SK-N-SH (cell line): ENCODE results near the gene PODNL1. TPM values are rescaled to one million over a fixed set of nuclear protein-coding genes. Genes with fewer than 3 reads are reported as not detected.

Source experiments
- CTCF ChIA-PET: fragments of 300-600, 350-600 bp; formaldehyde crosslinking; extraction: SDS; loops from one replicate; lab custom pipeline; 2021; lab: Yijun Ruan, JAX
- POLR2A ChIA-PET: fragments of 350-600 bp; sonication (Branson Sonifier 250); formaldehyde crosslinking; extraction: SDS; loops from one replicate; lab custom pipeline; 2020; ENCODE audit warnings: antibody characterized with exemption, inconsistent platforms; lab: Yijun Ruan, JAX
- DNase-seq: peaks from one replicate; pipeline ENCODE4 v3.0.0; 2012
- H2AFZ ChIP-seq: fragments of 200-600 bp; sonication (generic); 2 replicates; pipeline ENCODE4 v1.8.1; 2016; ENCODE audit warnings: antibody characterized with exemption, mild to moderate bottlenecking, low read depth
- H3F3A ChIP-seq: fragments of 200-600 bp; sonication (generic); replicated peaks from 2 replicates; pipeline ENCODE3; 2016; ENCODE audit warnings: antibody characterized with exemption, mild to moderate bottlenecking; ENCODE audit not compliant: insufficient read depth
- H3K27ac ChIP-seq, 2 experiments: fragments of 200-500 bp in 1 of 2; fragments of 200-600 bp in 1 of 2; sonication (Bioruptor generic) in 1 of 2; sonication (generic), shearing (Covaris generic) in 1 of 2; 2 replicates each; pipeline versions ENCODE4 v1.5.1 to v1.6.1; 2014 to 2016; ENCODE audit warnings: low read depth in 2 of 2, inconsistent platforms in 1 of 2, low read length in 1 of 2, mild to moderate bottlenecking in 1 of 2, mixed read lengths in 1 of 2
- H3K27me3 ChIP-seq: fragments of 200-600 bp; sonication (generic), shearing (Covaris generic); 2 replicates; pipeline ENCODE4 v1.6.1; 2016; ENCODE audit warnings: mixed run types; ENCODE audit not compliant: insufficient read depth
- H3K36me3 ChIP-seq, 2 experiments: fragments of 200-500 bp in 1 of 2; fragments of 200-600 bp in 1 of 2; sonication (Bioruptor generic) in 1 of 2; sonication (generic) in 1 of 2; replicated peaks in 1 of 2; 2 replicates each; pipeline versions ENCODE3 to v1.5.1; 2014 to 2016; ENCODE audit warnings: low read length in 1 of 2, mild to moderate bottlenecking in 1 of 2; ENCODE audit not compliant: insufficient read depth in 2 of 2, control insufficient read depth in 1 of 2
- H3K4me1 ChIP-seq, 2 experiments: fragments of 200-500 bp in 1 of 2; fragments of 200-600 bp in 1 of 2; sonication (Bioruptor generic) in 1 of 2; sonication (generic), shearing (Covaris generic) in 1 of 2; 2 replicates each; pipeline versions ENCODE4 v1.5.1 to v1.6.1; 2014 to 2016; ENCODE audit warnings: low read depth in 1 of 2, low read length in 1 of 2, mixed run types in 1 of 2; ENCODE audit not compliant: insufficient read depth in 2 of 2, control insufficient read depth in 1 of 2
- H3K4me2 ChIP-seq: fragments of 200-600 bp; sonication (generic), shearing (Covaris generic); 2 replicates; pipeline ENCODE4 v1.6.1; 2017; ENCODE audit warnings: mixed run types
- H3K4me3 ChIP-seq, 2 experiments: fragments of 200-500 bp in 1 of 2; fragments of 200-600 bp in 1 of 2; sonication (Bioruptor generic) in 1 of 2; sonication (generic), shearing (Covaris generic) in 1 of 2; 2 replicates each; pipeline versions ENCODE4 v1.5.1 to v1.8.1; 2014 to 2016; ENCODE audit warnings: low read depth in 2 of 2, inconsistent platforms in 1 of 2, low read length in 1 of 2, mild to moderate bottlenecking in 1 of 2, mixed read lengths in 1 of 2, moderate library complexity in 1 of 2
- H3K79me2 ChIP-seq: fragments of 200-600 bp; sonication (generic); 2 replicates; pipeline ENCODE4 v1.8.1; 2017; ENCODE audit warnings: mild to moderate bottlenecking; ENCODE audit not compliant: insufficient read depth
- H3K9ac ChIP-seq: fragments of 200-600 bp; sonication (generic); 2 replicates; pipeline ENCODE4 v1.6.1; 2017; ENCODE audit warnings: mixed run types
- H3K9me2 ChIP-seq: fragments of 200-600 bp; sonication (generic); 2 replicates; pipeline ENCODE4 v1.6.1; 2017; ENCODE audit warnings: mixed run types
- H3K9me3 ChIP-seq: fragments of 200-600 bp; sonication (generic); 2 replicates; pipeline ENCODE4 v1.6.1; 2017; ENCODE audit warnings: mixed run types, mild to moderate bottlenecking, moderate library complexity
- H4K20me1 ChIP-seq: fragments of 200-600 bp; sonication (generic); 2 replicates; pipeline ENCODE4 v1.6.1; 2017; ENCODE audit warnings: mild to moderate bottlenecking, mixed run types; ENCODE audit not compliant: insufficient read depth
- CHD2 ChIP-seq: fragments of 150-350 bp; IDR thresholded peaks from 2 replicates; pipeline ENCODE4 v1.6.1; 2018; ENCODE audit warnings: low read length; ENCODE audit not compliant: partially characterized antibody
- EZH2phosphoT487 ChIP-seq: fragments of 200-600 bp; sonication (generic); IDR thresholded peaks from 2 replicates; pipeline ENCODE4 v1.6.1; 2017; ENCODE audit warnings: low read depth, mixed run types, mild to moderate bottlenecking, antibody characterized with exemption, moderate library complexity, borderline replicate concordance
- FOSL2 ChIP-seq: IDR thresholded peaks from 2 replicates; pipeline ENCODE4 v1.4.0; 2012; ENCODE audit warnings: low read depth, mild to moderate bottlenecking, moderate library complexity, borderline replicate concordance
- FOXJ3 ChIP-seq: sonication (generic); formaldehyde crosslinking; IDR thresholded peaks from 2 replicates; pipeline ENCODE4 v1.5.1; 2020; ENCODE audit warnings: mild to moderate bottlenecking, missing genetic modification reagents
- GABPA ChIP-seq: IDR thresholded peaks from 2 replicates; pipeline ENCODE4 v1.4.0; 2012; ENCODE audit warnings: low read depth, mild to moderate bottlenecking
- GATA2 ChIP-seq: sonication (generic); formaldehyde crosslinking; IDR thresholded peaks from 2 replicates; pipeline ENCODE4 v1.5.0; 2020; ENCODE audit warnings: mild to moderate bottlenecking, missing genetic modification reagents
- JUND ChIP-seq: IDR thresholded peaks from 2 replicates; pipeline ENCODE4 v1.4.0; 2012
- MEF2A ChIP-seq: IDR thresholded peaks from 2 replicates; pipeline ENCODE4 v1.4.0; 2012; ENCODE audit warnings: low read depth, borderline replicate concordance
- MXI1 ChIP-seq: IDR thresholded peaks from 2 replicates; pipeline ENCODE4 v1.6.1; 2012; ENCODE audit warnings: mild to moderate bottlenecking, low read depth, low read length, improper control_type of control experiment
- RAD21 ChIP-seq: IDR thresholded peaks from 2 replicates; pipeline ENCODE4 v1.6.1; 2012; ENCODE audit warnings: mild to moderate bottlenecking, low read length
- RCOR1 ChIP-seq: fragments of 150-350 bp; IDR thresholded peaks from 2 replicates; pipeline ENCODE4 v1.6.1; 2017; ENCODE audit warnings: antibody characterized with exemption, low read length
- SIN3A ChIP-seq: IDR thresholded peaks from 2 replicates; pipeline ENCODE4 v1.6.1; 2012; ENCODE audit warnings: low read depth, mild to moderate bottlenecking, low read length, moderate library complexity, borderline replicate concordance
- SMC3 ChIP-seq: IDR thresholded peaks from 2 replicates; pipeline ENCODE4 v1.6.1; 2012; ENCODE audit warnings: low read depth, low read length, improper control_type of control experiment
- TAF1 ChIP-seq: IDR thresholded peaks from 2 replicates; pipeline ENCODE4 v1.6.1; 2012; ENCODE audit warnings: low read depth, mild to moderate bottlenecking, low read length, moderate library complexity, borderline replicate concordance
- TCF12 ChIP-seq: IDR thresholded peaks from 2 replicates; pipeline ENCODE4 v1.4.0; 2012
- TEAD4 ChIP-seq: IDR thresholded peaks from 2 replicates; pipeline ENCODE4 v1.4.0; 2012; ENCODE audit warnings: mild to moderate bottlenecking, borderline replicate concordance; ENCODE audit not compliant: insufficient read depth
- USF2 ChIP-seq: fragments of 150-350 bp; IDR thresholded peaks from 2 replicates; pipeline ENCODE4 v1.6.1; 2017; ENCODE audit warnings: antibody characterized with exemption, low read length, low read depth, borderline replicate concordance
- YY1 ChIP-seq: IDR thresholded peaks from 2 replicates; pipeline ENCODE4 v1.4.0; 2012; ENCODE audit warnings: low read depth, mild to moderate bottlenecking
- WGBS: methylation state at CpG from one replicate; pipeline ENCODE4 v1.1.6; 2017; ENCODE audit warnings: low lambda C conversion rate; 5-methylcytosine and 5-hydroxymethylcytosine counted together
- polyA plus RNA-seq, 3 experiments: library from polyadenylated mRNA; depleted of rRNA; stranded (reverse); fragments of >200 nt; gene quantifications; 2 replicates each; pipeline ENCODE4 v1.2.3, GENCODE V29; 2012
- TF ChIP-seq, protein P1 (sequence below): IDR thresholded peaks from 2 replicates; pipeline ENCODE4 v1.6.1; 2012; ENCODE audit warnings: mild to moderate bottlenecking, low read depth, low read length, moderate library complexity
- TF ChIP-seq, protein P2 (sequence below): fragments of 150-350 bp; IDR thresholded peaks from 2 replicates; pipeline ENCODE4 v1.6.1; 2016; ENCODE audit warnings: mild to moderate bottlenecking, low read depth, low read length

Gene PODNL1
- polyA plus RNA-seq, 1 of the 3 experiments (the other 2 are of a cell fraction) = 7.5 TPM

- POLR2A ChIA-PET = no interaction called here
- H3F3A ChIP-seq = no peaks in the 10 kb centered on the region
- H3K4me2 ChIP-seq = no peak overlapping the region
- no peaks in the 10 kb centered on the region for H3K79me2 ChIP-seq
- H3K27me3 ChIP-seq = no peaks in the 10 kb centered on the region
- no peaks in the 10 kb centered on the region for H3K9me3 ChIP-seq
- no peaks in the 10 kb centered on the region for H4K20me1 ChIP-seq
- H3K9me2 ChIP-seq = no peaks in the 10 kb centered on the region
- H3K4me1 ChIP-seq = peaks cover 0 to 23% of the 10 kb centered on the region in 2 experiments; a peak in 1 of 4 replicates
- no peak overlapping the region for H3K27ac ChIP-seq
- no peak overlapping the region for H2AFZ ChIP-seq
- no peak overlapping the region for H3K9ac ChIP-seq
- DNase-seq = peak; percentile 81
- TF ChIP-seq TCF12 (no peak), SIN3A (no peak), RAD21 (no peak), GABPA (no peak), USF2 (no peak), RCOR1 (no peak)
- TF ChIP-seq, protein P1, sequence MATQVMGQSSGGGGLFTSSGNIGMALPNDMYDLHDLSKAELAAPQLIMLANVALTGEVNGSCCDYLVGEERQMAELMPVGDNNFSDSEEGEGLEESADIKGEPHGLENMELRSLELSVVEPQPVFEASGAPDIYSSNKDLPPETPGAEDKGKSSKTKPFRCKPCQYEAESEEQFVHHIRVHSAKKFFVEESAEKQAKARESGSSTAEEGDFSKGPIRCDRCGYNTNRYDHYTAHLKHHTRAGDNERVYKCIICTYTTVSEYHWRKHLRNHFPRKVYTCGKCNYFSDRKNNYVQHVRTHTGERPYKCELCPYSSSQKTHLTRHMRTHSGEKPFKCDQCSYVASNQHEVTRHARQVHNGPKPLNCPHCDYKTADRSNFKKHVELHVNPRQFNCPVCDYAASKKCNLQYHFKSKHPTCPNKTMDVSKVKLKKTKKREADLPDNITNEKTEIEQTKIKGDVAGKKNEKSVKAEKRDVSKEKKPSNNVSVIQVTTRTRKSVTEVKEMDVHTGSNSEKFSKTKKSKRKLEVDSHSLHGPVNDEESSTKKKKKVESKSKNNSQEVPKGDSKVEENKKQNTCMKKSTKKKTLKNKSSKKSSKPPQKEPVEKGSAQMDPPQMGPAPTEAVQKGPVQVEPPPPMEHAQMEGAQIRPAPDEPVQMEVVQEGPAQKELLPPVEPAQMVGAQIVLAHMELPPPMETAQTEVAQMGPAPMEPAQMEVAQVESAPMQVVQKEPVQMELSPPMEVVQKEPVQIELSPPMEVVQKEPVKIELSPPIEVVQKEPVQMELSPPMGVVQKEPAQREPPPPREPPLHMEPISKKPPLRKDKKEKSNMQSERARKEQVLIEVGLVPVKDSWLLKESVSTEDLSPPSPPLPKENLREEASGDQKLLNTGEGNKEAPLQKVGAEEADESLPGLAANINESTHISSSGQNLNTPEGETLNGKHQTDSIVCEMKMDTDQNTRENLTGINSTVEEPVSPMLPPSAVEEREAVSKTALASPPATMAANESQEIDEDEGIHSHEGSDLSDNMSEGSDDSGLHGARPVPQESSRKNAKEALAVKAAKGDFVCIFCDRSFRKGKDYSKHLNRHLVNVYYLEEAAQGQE = no peak
- TF ChIP-seq, all 33 proteins: peak for 0
- 96% methylated on average over 15 of the region's 74 CpGs for WGBS
- peaks cover 0 to 3% of the 10 kb centered on the region in 2 experiments for H3K36me3 ChIP-seq
- CTCF ChIA-PET = interaction anchor here (0.9 to 1.5 kb wide), 3 partner anchors 11 to 95 kb away, joined by 3 to 5 read pairs (median 4); no protein-coding TSS in a partner anchor
- no peak overlapping the region for H3K4me3 ChIP-seq
Observed at GRCh38 chr19:13978351-13979243, 40.4 kb upstream of the PODNL1 start.

GRCh38 chr19:13977803-13978202, 39.6 kb upstream of the PODNL1 start:
- no peak overlapping the region for H3K4me3 ChIP-seq
- CTCF ChIA-PET = interaction anchor here (1.5 kb wide), 1 partner anchor 12 kb away, joined by 5 read pairs; no protein-coding TSS in a partner anchor
- H3K27me3 ChIP-seq = no peaks in the 10 kb centered on the region
- DNase-seq = no peak
- no peak overlapping the region for H3K4me2 ChIP-seq
- H3K9ac ChIP-seq = no peak overlapping the region
- H3K79me2 ChIP-seq = no peaks in the 10 kb centered on the region
- H3K9me2 ChIP-seq = no peaks in the 10 kb centered on the region
- no peaks in the 10 kb centered on the region for H4K20me1 ChIP-seq
- POLR2A ChIA-PET = no interaction called here
- H3F3A ChIP-seq = no peaks in the 10 kb centered on the region
- 100% methylated on average over 2 of the region's 12 CpGs for WGBS
- no peak overlapping the region for H3K27ac ChIP-seq
- H2AFZ ChIP-seq = no peak overlapping the region
- H3K9me3 ChIP-seq = no peaks in the 10 kb centered on the region
- TF ChIP-seq RAD21 = no peak
- TF ChIP-seq SIN3A = no peak
- TF ChIP-seq MEF2A = no peak
- TF ChIP-seq TEAD4 = no peak
- TF ChIP-seq JUND = no peak
- TF ChIP-seq FOSL2 = no peak
- TF ChIP-seq GATA2 = no peak
- TF ChIP-seq TAF1 = no peak
- TF ChIP-seq CHD2 = no peak
- TF ChIP-seq FOXJ3 (CRISPR knock-in tag) = no peak
- TF ChIP-seq YY1 = no peak
- TF ChIP-seq SMC3 = no peak
- TF ChIP-seq EZH2phosphoT487 = no peak
- TF ChIP-seq, protein P2, sequence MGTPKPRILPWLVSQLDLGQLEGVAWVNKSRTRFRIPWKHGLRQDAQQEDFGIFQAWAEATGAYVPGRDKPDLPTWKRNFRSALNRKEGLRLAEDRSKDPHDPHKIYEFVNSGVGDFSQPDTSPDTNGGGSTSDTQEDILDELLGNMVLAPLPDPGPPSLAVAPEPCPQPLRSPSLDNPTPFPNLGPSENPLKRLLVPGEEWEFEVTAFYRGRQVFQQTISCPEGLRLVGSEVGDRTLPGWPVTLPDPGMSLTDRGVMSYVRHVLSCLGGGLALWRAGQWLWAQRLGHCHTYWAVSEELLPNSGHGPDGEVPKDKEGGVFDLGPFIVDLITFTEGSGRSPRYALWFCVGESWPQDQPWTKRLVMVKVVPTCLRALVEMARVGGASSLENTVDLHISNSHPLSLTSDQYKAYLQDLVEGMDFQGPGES = no peak
- no peak for TF ChIP-seq MXI1
- H3K4me1 ChIP-seq = peaks cover 0 to 23% of the 10 kb centered on the region in 2 experiments; a peak in 1 of 4 replicates
- peaks cover 0 to 3% of the 10 kb centered on the region in 2 experiments for H3K36me3 ChIP-seq
